WI38 (cell line): ENCODE data around the gene KCNQ1OT1.

Source experiments
- H3K4me3 ChIP-seq: 2 replicates; pipeline ENCODE4 v1.5.1; 2011; ENCODE audit warnings: low read depth, mild to moderate bottlenecking, control low read depth, low read length
- CTCF ChIP-seq: IDR thresholded peaks from 2 replicates; pipeline ENCODE4 v1.5.1; 2012; ENCODE audit warnings: low read depth, mild to moderate bottlenecking, control low read depth, low read length

Gene KCNQ1OT1

GRCh38 chr11:2666828-2667570 is 32.8 kb downstream of the KCNQ1OT1 start:
- H3K4me3 ChIP-seq: no peak overlapping the region
- TF ChIP-seq CTCF: no peak

DNA sequence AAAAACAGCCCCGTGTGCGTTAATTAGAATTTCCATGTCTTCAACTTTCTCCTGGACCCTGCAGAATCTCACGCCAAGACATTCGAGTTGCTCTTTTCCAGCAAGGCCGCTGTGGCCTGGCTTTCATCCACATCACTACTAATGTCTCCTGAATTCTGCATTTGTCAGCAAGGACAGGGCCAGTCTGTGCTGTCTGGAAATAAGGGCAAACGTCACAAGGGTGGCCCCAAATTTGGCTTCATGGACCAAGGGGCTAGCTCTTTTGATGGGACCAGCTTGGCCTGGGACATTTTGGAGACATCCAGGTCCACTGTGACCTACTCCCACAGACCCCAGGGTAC is 33.4 kb downstream of the KCNQ1OT1 start:
- H3K4me3 ChIP-seq: no peak overlapping the region
- TF ChIP-seq CTCF: no peak

- H3K4me3 ChIP-seq: no peak overlapping the region
- no peak for TF ChIP-seq CTCF
Observed at GRCh38 chr11:2665526-2666400, 34.0 kb downstream of the KCNQ1OT1 start.

DNA sequence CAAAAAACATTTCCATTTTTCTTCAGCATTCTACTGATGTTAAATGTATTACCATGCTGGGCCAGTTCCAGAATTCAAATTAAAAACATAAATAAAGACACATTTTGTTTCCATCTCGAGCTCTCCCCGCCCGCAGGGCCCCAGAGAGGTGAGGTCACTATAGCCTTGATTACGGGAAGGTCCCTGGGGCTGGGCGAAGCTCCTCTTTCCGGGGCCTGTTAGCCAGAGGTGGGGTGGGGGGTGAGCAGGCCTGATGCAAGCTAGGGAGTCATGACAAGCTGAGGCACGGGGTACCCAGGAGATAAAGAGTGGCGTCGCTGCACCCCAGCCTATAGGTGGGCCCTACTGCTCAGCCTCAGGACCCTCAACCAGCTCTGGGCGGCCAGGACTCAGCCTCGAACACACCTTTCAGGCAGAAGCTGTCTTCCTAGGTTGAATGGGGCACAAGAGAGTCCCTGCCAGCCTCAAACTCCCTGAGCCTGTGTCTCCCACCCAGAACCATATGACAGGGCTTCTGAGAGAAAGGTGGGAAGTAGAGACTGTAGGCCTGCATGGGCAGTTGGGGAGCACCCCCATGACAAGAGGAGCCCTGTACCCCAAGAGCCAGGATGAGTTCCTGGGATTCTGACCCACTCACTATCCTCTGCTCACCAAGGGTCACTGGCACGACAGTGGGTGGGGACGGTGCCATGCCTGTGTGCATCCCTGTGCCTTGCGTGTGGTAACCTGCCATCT is 34.8 kb downstream of the KCNQ1OT1 start:
- H3K4me3 ChIP-seq: no peak overlapping the region
- no peak for TF ChIP-seq CTCF

GRCh38 chr11:2664376-2664775 is 35.4 kb downstream of the KCNQ1OT1 start:
- H3K4me3 ChIP-seq: no peak overlapping the region
- TF ChIP-seq CTCF: no peak

DNA sequence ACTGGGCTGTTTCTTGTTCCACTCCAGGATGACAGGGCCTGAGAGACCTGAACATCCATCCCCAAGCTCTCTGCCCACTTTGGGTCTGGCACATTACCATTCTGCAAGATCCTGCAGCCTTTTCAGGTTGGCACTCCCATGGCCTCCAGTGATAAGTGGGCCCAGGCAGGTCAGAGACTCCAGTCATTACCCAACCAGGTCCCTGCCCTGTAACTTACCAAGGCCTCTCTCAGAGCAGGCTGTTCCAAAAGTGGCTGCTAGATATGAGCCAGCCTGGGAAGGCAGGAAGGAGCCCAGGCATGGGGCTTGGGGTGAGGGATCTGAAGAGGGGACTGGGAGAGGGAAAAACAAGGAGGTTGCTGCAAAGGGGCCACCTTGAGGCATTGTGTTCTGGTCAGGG is 35.9 kb downstream of the KCNQ1OT1 start:
- no peak overlapping the region for H3K4me3 ChIP-seq
- no peak for TF ChIP-seq CTCF
